MM.1S (cell line): ENCODE data around the gene ADAMTS17.

ENCODE experiments used
- DNase-seq: peaks from one replicate; pipeline ENCODE4 v3.0.0-alpha.2; 2015
- H2AFZ ChIP-seq: fragments of 300-600 bp; sonication (generic); 2 replicates; pipeline ENCODE4 v1.6.0; 2016; ENCODE audit warnings: antibody characterized with exemption, low read length
- H3F3A ChIP-seq: fragments of 300-600 bp; sonication (generic); 2 replicates; pipeline ENCODE4 v1.6.1; 2016; ENCODE audit warnings: mild to moderate bottlenecking, antibody characterized with exemption, low read length, moderate library complexity, mixed read lengths; ENCODE audit not compliant: insufficient read depth
- H3K27ac ChIP-seq: fragments of 300-600 bp; sonication (generic); 2 replicates; pipeline ENCODE4 v1.5.1; 2016; ENCODE audit warnings: mild to moderate bottlenecking, low read length
- H3K27me3 ChIP-seq: fragments of 300-600 bp; sonication (generic); replicated peaks from 2 replicates; pipeline ENCODE4 v1.6.0; 2016; ENCODE audit warnings: low read length; ENCODE audit not compliant: insufficient read depth
- H3K36me3 ChIP-seq: fragments of 300-600 bp; sonication (generic); replicated peaks from 2 replicates; pipeline ENCODE4 v1.6.1; 2016; ENCODE audit warnings: mild to moderate bottlenecking, low read length, mixed read lengths; ENCODE audit not compliant: insufficient read depth
- H3K4me1 ChIP-seq: fragments of 300-600 bp; sonication (generic); 2 replicates; pipeline ENCODE4 v1.6.1; 2016; ENCODE audit warnings: low read length, mixed read lengths
- H3K4me2 ChIP-seq: fragments of 300-600 bp; sonication (generic); 2 replicates; pipeline ENCODE4 v1.6.0; 2016; ENCODE audit warnings: low read depth, low read length
- H3K4me3 ChIP-seq: fragments of 300-600 bp; sonication (generic); 2 replicates; pipeline ENCODE4 v1.5.1; 2016; ENCODE audit warnings: low read length, mixed read lengths
- H3K79me2 ChIP-seq: fragments of 300-600 bp; sonication (generic); 2 replicates; pipeline ENCODE4 v1.6.1; 2016; ENCODE audit warnings: mixed run types, low read length, mixed read lengths
- H3K9ac ChIP-seq: fragments of 300-600 bp; sonication (generic); 2 replicates; pipeline ENCODE4 v1.6.1; 2016; ENCODE audit warnings: low read length, mixed read lengths
- H3K9me2 ChIP-seq: fragments of 300-600 bp; sonication (generic); replicated peaks from 2 replicates; pipeline ENCODE4 v1.6.1; 2016; ENCODE audit warnings: mild to moderate bottlenecking, low read length, mixed read lengths; ENCODE audit not compliant: insufficient read depth
- H3K9me3 ChIP-seq: fragments of 300-600 bp; sonication (generic); replicated peaks from 2 replicates; pipeline ENCODE4 v1.6.1; 2016; ENCODE audit warnings: mild to moderate bottlenecking, low read length, mixed read lengths; ENCODE audit not compliant: insufficient read depth
- H4K20me1 ChIP-seq: fragments of 300-600 bp; sonication (generic); 2 replicates; pipeline ENCODE4 v1.6.1; 2016; ENCODE audit warnings: mild to moderate bottlenecking, low read length, moderate library complexity, mixed read lengths; ENCODE audit not compliant: insufficient read depth
- EZH2 ChIP-seq: fragments of 300-600 bp; sonication (generic); optimal IDR thresholded peaks from 2 replicates; pipeline ENCODE3; 2017; ENCODE audit warnings: low read depth, mild to moderate bottlenecking, antibody characterized with exemption, low read length, mixed read lengths
- EZH2phosphoT487 ChIP-seq: fragments of 300-600 bp; sonication (generic); IDR thresholded peaks from 2 replicates; pipeline ENCODE4 v1.6.1; 2018; ENCODE audit warnings: antibody characterized with exemption, low read length
- TF ChIP-seq, protein P1 (sequence below): fragments of 300-600 bp; sonication (generic); IDR thresholded peaks from 2 replicates; pipeline ENCODE4 v1.5.1; 2016; ENCODE audit warnings: antibody characterized with exemption, low read length, mixed read lengths

The ADAMTS17 gene

DNA sequence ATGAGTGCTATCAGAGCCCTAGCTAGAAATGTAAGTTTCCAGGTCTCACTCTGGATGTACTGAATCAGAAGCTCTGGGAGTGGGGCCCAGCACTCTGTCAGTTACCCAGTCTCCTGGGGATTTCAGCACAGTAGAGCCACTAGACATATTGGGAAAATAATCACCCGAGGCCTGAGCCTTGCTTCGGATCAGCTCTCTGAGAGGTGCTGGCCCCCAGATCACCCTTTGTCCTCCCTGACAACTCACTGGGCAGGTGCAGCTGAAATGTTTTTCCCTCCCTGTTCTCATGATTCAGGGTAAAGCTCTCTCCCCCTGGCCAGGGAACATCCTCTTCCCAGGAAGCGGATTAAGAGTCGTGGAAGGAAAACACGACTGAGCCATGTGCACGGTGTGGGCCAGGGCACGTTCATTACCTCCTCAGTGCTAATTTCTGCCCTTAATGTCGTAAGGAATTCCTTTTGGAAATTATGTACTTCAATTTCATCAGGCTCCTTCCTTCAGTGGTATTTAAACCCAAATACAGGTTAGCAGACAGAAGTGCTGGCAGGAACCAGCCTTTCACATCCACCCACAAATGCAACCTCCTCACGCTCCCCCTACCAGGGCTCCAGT lies 311.8 kb downstream of the ADAMTS17 start:
- Histone ChIP-seq H3K9me2 (no peaks in the 10 kb centered on the region), H3K36me3 (no peaks in the 10 kb centered on the region), H3K4me3 (no peak overlapping the region), H3K9ac (no peak overlapping the region), H3K79me2 (no peaks in the 10 kb centered on the region), H2AFZ (no peak overlapping the region), H4K20me1 (no peaks in the 10 kb centered on the region), H3K4me2 (no peak overlapping the region), H3K27ac (no peak overlapping the region), H3F3A (no peaks in the 10 kb centered on the region), H3K27me3 (no peaks in the 10 kb centered on the region), H3K4me1 (no peaks in the 10 kb centered on the region), H3K9me3 (no peaks in the 10 kb centered on the region)
- no peak for DNase-seq
- no peak for TF ChIP-seq EZH2
- TF ChIP-seq EZH2phosphoT487: no peak
- TF ChIP-seq, protein P1, sequence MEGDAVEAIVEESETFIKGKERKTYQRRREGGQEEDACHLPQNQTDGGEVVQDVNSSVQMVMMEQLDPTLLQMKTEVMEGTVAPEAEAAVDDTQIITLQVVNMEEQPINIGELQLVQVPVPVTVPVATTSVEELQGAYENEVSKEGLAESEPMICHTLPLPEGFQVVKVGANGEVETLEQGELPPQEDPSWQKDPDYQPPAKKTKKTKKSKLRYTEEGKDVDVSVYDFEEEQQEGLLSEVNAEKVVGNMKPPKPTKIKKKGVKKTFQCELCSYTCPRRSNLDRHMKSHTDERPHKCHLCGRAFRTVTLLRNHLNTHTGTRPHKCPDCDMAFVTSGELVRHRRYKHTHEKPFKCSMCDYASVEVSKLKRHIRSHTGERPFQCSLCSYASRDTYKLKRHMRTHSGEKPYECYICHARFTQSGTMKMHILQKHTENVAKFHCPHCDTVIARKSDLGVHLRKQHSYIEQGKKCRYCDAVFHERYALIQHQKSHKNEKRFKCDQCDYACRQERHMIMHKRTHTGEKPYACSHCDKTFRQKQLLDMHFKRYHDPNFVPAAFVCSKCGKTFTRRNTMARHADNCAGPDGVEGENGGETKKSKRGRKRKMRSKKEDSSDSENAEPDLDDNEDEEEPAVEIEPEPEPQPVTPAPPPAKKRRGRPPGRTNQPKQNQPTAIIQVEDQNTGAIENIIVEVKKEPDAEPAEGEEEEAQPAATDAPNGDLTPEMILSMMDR: no peak

DNA sequence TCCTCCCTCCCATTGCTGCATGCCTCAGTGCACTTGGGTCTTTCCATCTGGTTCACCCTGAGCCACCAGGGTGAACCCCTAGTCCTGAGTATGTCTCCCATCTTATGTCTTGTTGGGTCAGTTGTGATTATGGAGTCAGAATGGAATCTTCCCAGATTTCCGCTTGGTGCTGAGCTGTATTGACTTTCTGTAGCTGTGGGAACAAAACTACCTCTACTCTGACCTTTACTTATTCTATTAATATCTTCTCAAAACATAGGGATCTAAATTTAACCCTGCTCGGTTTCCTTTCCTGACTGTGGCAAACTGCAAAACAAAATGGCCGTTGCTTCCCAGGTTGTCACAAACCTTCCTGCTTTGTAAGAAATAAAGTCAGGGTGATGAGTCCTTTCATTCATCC lies 312.7 kb downstream of the ADAMTS17 start:
- H3K9me3 ChIP-seq: no peaks in the 10 kb centered on the region
- no peak for DNase-seq
- no peaks in the 10 kb centered on the region for H3F3A ChIP-seq

DNA sequence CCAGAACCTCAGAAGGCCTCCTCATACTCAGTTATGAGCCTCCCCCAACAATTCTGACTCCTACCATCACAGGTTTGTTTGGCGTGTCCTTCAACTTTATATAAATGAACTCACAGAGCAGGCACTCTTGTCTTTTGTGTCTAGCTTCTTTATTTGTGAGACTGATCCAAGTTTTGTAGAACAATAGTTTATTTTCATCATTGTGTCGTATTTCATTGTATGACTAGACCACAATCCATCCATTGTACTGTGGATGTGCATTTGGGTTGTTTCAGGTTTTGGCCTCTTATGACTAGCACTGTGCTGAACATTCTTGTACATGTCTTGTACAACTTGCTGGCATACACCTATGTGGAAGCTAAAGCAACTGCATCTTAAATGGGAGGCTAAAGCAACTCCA lies 315.7 kb downstream of the ADAMTS17 start:
- Histone ChIP-seq H3K9me2 (no peaks in the 10 kb centered on the region), H3K27me3 (no peaks in the 10 kb centered on the region), H3K27ac (no peak overlapping the region), H3K9ac (no peak overlapping the region), H3F3A (no peaks in the 10 kb centered on the region), H3K9me3 (no peaks in the 10 kb centered on the region), H3K4me3 (no peak overlapping the region), H3K36me3 (no peaks in the 10 kb centered on the region), H2AFZ (no peak overlapping the region), H3K4me1 (no peaks in the 10 kb centered on the region), H4K20me1 (no peaks in the 10 kb centered on the region), H3K4me2 (no peak overlapping the region), H3K79me2 (no peaks in the 10 kb centered on the region)
- no peak for DNase-seq
- TF ChIP-seq, protein P1: no peak
- no peak for TF ChIP-seq EZH2phosphoT487
- no peak for TF ChIP-seq EZH2

More for the DNA sequence above, 312.7 kb downstream of the ADAMTS17 start:
- no peak overlapping the region for H3K4me2 ChIP-seq
- H2AFZ ChIP-seq: no peak overlapping the region
- no peaks in the 10 kb centered on the region for H3K27me3 ChIP-seq
- H4K20me1 ChIP-seq: no peaks in the 10 kb centered on the region
- no peak overlapping the region for H3K4me3 ChIP-seq
- H3K79me2 ChIP-seq: no peaks in the 10 kb centered on the region
- no peaks in the 10 kb centered on the region for H3K9me2 ChIP-seq
- H3K4me1 ChIP-seq: no peaks in the 10 kb centered on the region
- no peak overlapping the region for H3K9ac ChIP-seq
- H3K36me3 ChIP-seq: no peaks in the 10 kb centered on the region
- H3K27ac ChIP-seq: no peak overlapping the region
- TF ChIP-seq, protein P1: no peak
